A549 treated with AZD2906 at 1 μM for 4 hours (cell line): Measurements from ENCODE around the gene ZBTB3. TPM values are rescaled to one million over a fixed set of nuclear protein-coding genes. Genes with fewer than 3 reads are reported as not detected.

ENCODE experiments used
- total RNA-seq: library from RNA; stranded (reverse); fragments of 200-300 nt; extraction: Qiagen RNA extraction; gene quantifications from 5 replicates; pipeline ENCODE4 v1.2.3, GENCODE V29; 2022

Gene ZBTB3
- 1.3 to 1.8 TPM (median 1.5 TPM) in 5 replicates for total RNA-seq

DNA sequence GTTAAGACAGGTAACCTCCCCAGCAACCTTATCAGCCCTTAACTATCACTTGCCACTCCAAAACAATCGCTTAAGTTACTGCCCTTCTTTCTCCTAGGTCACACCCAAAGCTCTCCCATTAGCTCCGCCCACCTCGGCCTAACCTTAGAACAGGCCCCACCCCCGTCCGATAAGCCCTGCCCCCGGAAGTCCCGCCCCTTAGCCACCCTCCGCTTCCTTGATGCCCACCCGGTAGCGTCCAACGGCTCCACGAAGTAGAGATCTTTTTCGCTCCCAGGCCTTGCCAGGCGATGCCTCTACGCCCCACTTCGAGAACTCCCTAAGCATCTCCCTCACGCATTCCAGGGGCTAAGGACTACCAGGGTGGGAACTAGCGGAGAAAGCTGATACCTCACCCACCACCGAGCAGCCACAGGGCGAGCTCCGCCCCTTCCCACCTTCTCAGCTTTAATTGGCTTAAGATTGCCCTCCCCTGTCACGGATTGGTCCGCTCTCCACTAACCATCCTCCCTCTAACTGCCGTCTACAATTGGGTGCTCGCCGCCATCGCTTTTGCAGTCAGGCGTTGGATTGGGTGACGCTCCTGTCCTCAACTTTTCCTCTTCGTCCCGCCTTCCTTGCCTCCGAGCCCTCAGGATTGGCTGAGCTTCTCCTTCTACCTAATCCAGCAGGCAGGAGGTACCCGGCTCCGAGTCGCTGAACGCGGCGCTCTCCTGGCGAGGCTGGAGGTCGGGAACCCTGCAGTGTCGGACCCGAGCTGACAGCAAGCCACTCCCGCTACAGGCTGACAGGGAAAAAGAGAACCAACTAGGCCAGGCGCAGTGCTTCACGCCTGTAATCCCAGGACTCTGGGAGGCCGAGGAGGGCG lies at the start of gene ZBTB3:
Gene ZBTB3 (minus strand): TSS at position 425 of the 868 bp plus-strand sequence. CDS start 496 bp downstream, outside the sequence.

DNA sequence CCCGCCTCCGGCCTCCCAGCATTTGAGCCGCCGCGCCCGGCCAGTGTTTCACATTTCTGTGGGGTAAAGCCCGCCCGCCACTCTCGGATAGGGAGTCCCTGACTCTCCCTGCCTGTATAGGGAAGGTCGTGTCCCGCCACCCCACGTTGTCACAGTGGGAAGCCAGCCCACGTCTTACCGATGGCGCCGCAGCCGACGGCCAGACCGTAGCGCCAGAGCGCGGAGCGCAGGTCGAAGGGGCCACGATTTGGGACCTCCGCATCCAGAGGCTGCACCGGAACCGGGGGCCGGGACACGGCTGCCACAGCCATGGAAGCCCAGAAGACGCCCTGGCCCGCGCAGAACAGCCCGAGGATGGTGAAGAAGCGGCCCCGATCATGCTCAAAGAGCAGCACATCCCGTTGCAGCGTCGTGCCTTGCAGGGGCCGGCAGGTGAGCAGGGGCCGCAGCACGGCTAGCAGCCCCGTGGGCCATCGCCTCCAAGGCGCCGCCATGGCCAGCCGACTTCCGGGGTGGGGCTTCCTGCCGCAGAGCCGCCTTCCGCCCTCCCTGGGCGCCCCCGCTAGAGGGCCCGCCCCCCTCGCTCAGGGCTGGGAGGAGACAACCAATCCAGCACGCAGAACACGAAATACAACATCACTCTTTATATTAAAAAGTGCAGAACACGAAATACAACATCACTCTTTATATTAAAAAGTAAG lies 37.7 kb upstream of the ZBTB3 start, which contains the start of gene TMEM223:
Gene TMEM223 (minus strand): TSS at position 506 of the 701 bp plus-strand sequence. CDS start 12 bp downstream, at position 494.

DNA sequence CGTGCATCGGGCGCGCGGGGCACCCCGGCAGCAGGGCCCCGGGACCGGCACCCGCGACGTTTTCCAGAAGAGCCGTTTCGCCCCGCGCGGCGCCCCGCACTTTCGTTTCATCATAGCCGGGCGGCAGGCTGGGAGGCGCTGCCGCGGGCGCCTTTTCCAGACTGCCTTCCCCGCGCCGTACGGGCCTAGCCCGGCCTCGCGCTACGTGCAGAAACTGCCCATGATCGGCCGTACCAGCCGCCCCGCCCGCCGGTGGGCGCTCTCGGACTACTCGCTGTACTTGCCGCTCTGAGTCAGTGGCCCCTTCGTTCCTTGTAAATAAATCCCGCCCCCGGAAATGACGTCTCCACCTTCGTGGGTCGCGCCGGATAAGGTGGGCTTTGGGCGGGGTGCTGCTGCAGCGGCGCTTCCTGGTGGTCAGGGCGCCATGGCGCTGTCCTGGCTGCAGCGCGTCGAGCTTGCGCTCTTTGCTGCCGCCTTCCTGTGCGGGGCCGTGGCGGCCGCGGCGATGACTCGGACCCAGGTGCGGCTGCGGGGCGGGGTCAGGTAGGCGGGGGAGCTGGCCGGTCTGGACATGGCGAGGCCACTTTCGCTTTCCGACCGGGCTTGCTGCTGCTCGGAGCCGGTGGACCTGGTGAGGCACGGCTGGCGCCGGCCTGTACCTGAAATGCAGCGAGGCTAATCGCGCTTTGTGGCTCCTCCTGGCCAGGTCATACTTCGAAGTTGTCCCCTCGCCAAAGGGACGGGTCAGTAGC lies 33.2 kb upstream of the ZBTB3 start, which contains the start of gene TMEM179B:
Gene TMEM179B (plus strand): TSS at position 398 of the 755 bp plus-strand sequence. CDS start 30 bp downstream, at position 428.

DNA sequence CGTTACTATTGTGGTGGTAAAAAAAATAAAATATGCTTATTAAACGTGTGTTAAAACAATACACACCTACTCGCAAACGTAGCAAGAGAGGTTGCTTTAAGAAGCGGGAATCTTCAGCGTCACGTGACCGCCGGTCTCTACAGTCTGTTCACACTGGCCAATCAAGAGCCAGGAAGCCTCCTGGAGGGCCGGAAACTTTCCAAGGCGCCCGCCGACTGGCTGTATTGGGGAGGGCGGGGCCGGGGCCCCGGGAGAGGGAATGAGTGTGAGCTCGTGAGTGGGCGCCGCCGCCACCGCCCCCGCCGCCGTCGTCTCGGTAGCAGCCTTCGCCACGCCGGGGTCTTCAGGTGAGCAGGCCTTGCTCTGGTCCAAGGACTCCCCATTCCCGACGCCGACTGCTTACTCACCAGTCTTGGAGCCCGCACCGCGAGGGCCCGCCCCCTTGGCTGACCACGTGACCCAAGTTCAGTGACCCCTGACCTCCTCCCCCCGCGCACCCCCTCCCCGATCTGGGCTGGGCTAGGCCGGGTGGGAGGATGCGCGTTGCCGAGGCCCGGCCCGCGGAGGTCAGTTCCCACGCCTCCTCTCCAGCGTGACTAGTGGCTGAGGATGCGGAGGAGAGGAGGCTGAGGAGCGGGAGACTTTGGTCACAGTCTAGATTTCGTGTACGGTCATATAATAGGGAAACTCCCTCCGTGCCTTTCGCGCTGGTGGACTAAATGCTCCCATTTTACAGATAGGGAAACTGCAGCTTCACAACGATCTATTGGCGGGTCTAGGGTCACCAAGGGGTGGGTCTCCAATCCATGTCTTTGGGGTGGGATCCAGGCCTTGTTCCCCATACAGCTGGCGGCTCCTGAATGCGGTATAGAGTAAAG lies 17.4 kb upstream of the ZBTB3 start, which contains the start of gene TAF6L:
Gene TAF6L (plus strand): TSS at position 253 of the 878 bp plus-strand sequence. CDS start 4,388 bp downstream, outside the sequence.

DNA sequence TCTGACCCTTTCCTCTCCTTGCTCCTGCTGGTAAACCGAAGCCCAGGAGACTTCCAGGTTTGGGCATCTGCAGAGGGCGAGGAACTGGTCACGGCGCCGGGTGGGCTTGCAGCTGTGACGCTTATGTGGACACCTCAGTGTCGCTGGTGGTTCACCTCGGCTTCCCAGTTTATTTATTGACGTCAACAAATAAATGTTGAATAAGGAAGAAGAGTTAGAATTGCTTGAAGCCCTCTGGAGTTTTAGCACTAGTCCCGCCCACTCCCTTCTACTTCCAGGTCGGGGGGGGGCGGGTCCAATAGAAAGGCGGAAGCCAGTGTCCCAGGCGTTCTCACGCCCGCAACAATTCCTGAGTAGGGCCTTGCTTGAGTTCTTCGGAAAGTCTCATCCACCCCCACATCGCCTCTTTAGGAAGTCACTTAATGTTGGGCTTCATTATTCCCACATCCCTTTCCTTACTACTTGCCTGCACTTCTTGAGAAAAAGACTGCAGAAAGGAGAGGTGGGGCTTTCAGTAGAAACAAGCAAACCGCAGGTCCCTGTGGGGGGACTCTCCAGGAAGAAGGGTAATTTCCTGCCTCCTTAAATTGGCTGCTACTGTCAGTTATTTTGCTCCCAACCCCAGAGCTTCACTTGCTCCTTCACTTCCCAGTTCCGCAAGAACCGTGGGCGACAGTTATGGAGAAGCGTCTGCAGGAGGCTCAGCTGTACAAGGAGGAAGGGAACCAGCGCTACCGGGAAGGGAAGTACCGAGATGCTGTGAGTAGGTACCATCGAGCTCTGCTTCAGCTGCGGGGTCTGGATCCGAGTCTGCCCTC lies 25.6 kb downstream of the ZBTB3 start, which contains the start of gene TTC9C:
Gene TTC9C (plus strand): TSS at position 316 of the 818 bp plus-strand sequence. CDS start 363 bp downstream, at position 679.

DNA sequence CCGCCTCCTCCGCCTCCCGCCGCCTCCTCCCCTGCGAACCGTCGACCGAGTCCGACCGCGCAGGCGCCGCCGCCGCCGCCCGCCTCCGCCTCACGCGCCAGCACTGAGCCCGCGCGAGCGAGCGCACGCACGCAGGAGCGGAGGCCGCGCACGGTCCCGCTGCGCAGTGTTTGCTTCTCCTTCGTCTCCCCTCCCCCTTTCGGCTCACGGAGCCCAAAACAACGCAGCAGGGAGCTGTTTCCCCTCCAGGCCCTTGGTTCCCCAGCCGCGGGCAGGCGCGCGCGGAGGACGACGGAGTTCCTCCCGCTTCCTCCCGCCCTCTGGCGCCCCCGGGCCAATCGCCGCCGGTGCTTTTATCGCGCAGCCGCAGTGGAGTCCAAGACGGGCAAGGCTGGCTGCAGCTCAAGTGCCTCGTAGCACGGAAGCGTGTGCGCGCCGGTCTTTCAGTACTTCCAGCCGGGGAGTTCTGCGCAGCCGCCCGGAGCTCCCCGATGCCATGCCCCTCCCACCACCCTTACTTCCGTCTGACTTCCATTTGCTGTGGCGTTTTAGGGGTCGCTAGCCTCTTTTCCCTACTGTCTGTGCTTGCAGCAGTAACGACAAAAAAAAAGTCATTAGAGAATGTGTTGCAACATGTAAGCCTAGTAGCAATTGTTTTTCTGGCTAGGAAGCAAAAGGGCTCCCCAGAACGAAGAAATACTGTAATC lies 26.6 kb downstream of the ZBTB3 start, which contains the start of gene HNRNPUL2:
Gene HNRNPUL2 (minus strand): TSS at position 293 of the 707 bp plus-strand sequence. CDS start 301 bp downstream, outside the sequence.

DNA sequence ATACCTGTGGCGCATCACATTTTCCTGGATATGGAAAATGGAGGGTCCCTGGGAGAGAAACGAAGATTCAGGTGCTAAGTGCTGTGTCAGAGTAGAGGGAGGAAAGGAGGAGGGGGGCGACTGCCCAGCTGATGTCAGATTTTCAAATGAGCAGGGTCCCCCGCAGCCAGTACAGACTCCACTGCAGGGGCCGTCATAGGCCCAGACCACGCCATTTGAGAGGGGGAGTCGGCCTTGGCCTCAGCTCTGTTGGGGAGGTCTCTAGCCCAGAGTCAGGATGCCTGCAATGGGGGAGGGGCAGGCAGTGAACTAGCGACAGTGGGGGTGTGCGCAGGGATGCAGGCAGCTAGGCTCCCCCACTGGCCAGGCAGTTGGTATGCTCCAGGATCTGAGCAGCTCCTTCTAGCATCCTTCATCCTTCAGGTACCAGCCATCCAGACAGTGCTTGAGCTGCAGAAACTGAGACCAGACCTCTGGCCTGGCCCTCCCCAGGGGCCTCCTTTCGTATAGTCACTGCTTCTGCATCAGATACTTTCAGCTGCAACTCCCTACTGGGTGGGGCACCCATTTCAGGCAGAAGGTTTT lies 46.6 kb downstream of the ZBTB3 start, which contains the start of the genes BSCL2 and GNG3:
Gene BSCL2 (minus strand): TSS at position 148 of the 585 bp plus-strand sequence. CDS start 229 bp downstream, outside the sequence.
Gene GNG3 (plus strand): TSS at position 400 of the 585 bp plus-strand sequence. CDS start 620 bp downstream, outside the sequence.

Other genes starting within 250 kb of the ZBTB3 start
- gene AHNAK, start 207.4 kb downstream of the ZBTB3 start, total RNA-seq, result 339 to 412 TPM (median 379 TPM) in 5 replicates
- 1,893 to 2,060 TPM (median 2,008 TPM) in 5 replicates for gene EEF1G, start 180.3 kb downstream of the ZBTB3 start, total RNA-seq
- 12.8 to 17.8 TPM (median 17.0 TPM) in 5 replicates for gene TUT1, start 162.6 kb downstream of the ZBTB3 start, total RNA-seq
- 82.2 to 92.9 TPM (median 85.9 TPM) in 5 replicates for gene MTA2, start 152.3 kb downstream of the ZBTB3 start, total RNA-seq
- 19.9 to 26.0 TPM (median 22.0 TPM) in 5 replicates for gene EML3, start 141.4 kb downstream of the ZBTB3 start, total RNA-seq
- 3.6 to 4.3 TPM (median 4.0 TPM) in 5 replicates for gene ROM1, start 140.9 kb downstream of the ZBTB3 start, total RNA-seq
- gene B3GAT3, start 132.2 kb downstream of the ZBTB3 start, total RNA-seq, result 44.5 to 55.6 TPM (median 54.8 TPM) in 5 replicates
- 248 to 270 TPM (median 260 TPM) in 5 replicates for gene GANAB, start 107.5 kb downstream of the ZBTB3 start, total RNA-seq
- 19.1 to 23.0 TPM (median 22.6 TPM) in 5 replicates for gene INTS5, start 100.9 kb downstream of the ZBTB3 start, total RNA-seq
- 118 to 140 TPM (median 121 TPM) in 5 replicates for gene C11orf98, start 89.0 kb downstream of the ZBTB3 start, total RNA-seq
- gene CSKMT, start 88.8 kb downstream of the ZBTB3 start, total RNA-seq, result 6.9 to 15.1 TPM (median 13.5 TPM) in 5 replicates
- 23.4 to 38.0 TPM (median 35.7 TPM) in 5 replicates for gene UQCC3, start 82.5 kb downstream of the ZBTB3 start, total RNA-seq
- gene LBHD1, start 81.9 kb downstream of the ZBTB3 start, total RNA-seq, result 4.0 to 5.1 TPM (median 4.8 TPM) in 5 replicates
- 113 to 126 TPM (median 120 TPM) in 5 replicates for gene UBXN1, start 75.1 kb downstream of the ZBTB3 start, total RNA-seq
- gene LRRN4CL, start 64.6 kb downstream of the ZBTB3 start, total RNA-seq, result 0.07 to 0.10 TPM (median 0.08 TPM) in 3 of 5 replicates, not detected in the others
- gene BSCL2, start 46.7 kb downstream of the ZBTB3 start, total RNA-seq, result 53.3 to 85.7 TPM (median 68.0 TPM) in 5 replicates
- not detected in 5 replicates for gene GNG3, start 46.5 kb downstream of the ZBTB3 start, total RNA-seq
- 38.1 to 42.3 TPM (median 39.3 TPM) in 5 replicates for gene HNRNPUL2, start 26.7 kb downstream of the ZBTB3 start, total RNA-seq
- gene TTC9C, start 25.7 kb downstream of the ZBTB3 start, total RNA-seq, result 28.8 to 30.0 TPM (median 29.4 TPM) in 5 replicates
- 161 to 178 TPM (median 174 TPM) in 5 replicates for gene POLR2G, start 7.4 kb upstream of the ZBTB3 start, total RNA-seq
- gene TAF6L, start 17.2 kb upstream of the ZBTB3 start, total RNA-seq, result 12.2 to 15.7 TPM (median 14.0 TPM) in 5 replicates
- gene TMEM179B, start 33.2 kb upstream of the ZBTB3 start, total RNA-seq, result 68.8 to 94.9 TPM (median 86.7 TPM) in 5 replicates
- 19.7 to 28.7 TPM (median 27.7 TPM) in 5 replicates for gene TMEM223, start 37.8 kb upstream of the ZBTB3 start, total RNA-seq
- 38.7 to 55.4 TPM (median 50.7 TPM) in 5 replicates for gene NXF1, start 51.3 kb upstream of the ZBTB3 start, total RNA-seq
- gene STX5, start 77.9 kb upstream of the ZBTB3 start, total RNA-seq, result 19.5 to 24.9 TPM (median 23.9 TPM) in 5 replicates
- gene TEX54, start 78.7 kb upstream of the ZBTB3 start, total RNA-seq, result not detected in 5 replicates
- 74.3 to 82.0 TPM (median 79.5 TPM) in 5 replicates for gene WDR74, start 85.4 kb upstream of the ZBTB3 start, total RNA-seq
- gene SLC3A2, start 126.7 kb upstream of the ZBTB3 start, total RNA-seq, result 893 to 1,052 TPM (median 950 TPM) in 5 replicates
- gene CHRM1, start 167.2 kb upstream of the ZBTB3 start, total RNA-seq, result 0.03 to 0.08 TPM (median 0.07 TPM) in 4 of 5 replicates, not detected in the other
- not detected in 5 replicates for gene SLC22A6, start 230.8 kb upstream of the ZBTB3 start, total RNA-seq